Calu3 (cell line): ENCODE measurements around the gene STEAP1B. TPM values are rescaled to one million over a fixed set of nuclear protein-coding genes. Genes with fewer than 3 reads are reported as not detected.

Experiments
- BruUV-seq: library from RNA; stranded (reverse); fragments of 400-500 nt; replicated peaks from 2 replicates; lab custom pipeline; 2021; lab: Mats Ljungman, UMichigan
- CTCF ChIA-PET: fragments of 300-600 bp; sonication (Branson Sonifier 250); formaldehyde crosslinking; loops from one replicate; lab custom pipeline; 2022; ENCODE audit warnings: antibody characterized with exemption; lab: Charles Lee
- DNase-seq: peaks from one replicate; pipeline ENCODE4 v3.0.0; 2022
- H3K27ac Mint-ChIP-seq: one replicate; pipeline ENCODE4 v1.8.0; 2022; ENCODE audit warnings: mixed read lengths; ENCODE audit not compliant: unreplicated experiment
- H3K27me3 Mint-ChIP-seq: one replicate; pipeline ENCODE4 v1.8.0; 2022; ENCODE audit warnings: mixed read lengths; ENCODE audit not compliant: unreplicated experiment
- H3K36me3 Mint-ChIP-seq: one replicate; pipeline ENCODE4 v1.8.0; 2022; ENCODE audit warnings: mild to moderate bottlenecking, moderate library complexity, mixed read lengths; ENCODE audit not compliant: insufficient read depth, unreplicated experiment
- H3K4me1 Mint-ChIP-seq: one replicate; pipeline ENCODE4 v1.8.0; 2022; ENCODE audit warnings: mild to moderate bottlenecking, low read depth, mixed read lengths; ENCODE audit not compliant: unreplicated experiment
- H3K4me3 Mint-ChIP-seq: one replicate; pipeline ENCODE4 v1.8.0; 2022; ENCODE audit warnings: mild to moderate bottlenecking, low read depth, moderate library complexity, mixed read lengths; ENCODE audit not compliant: unreplicated experiment
- H3K9me3 Mint-ChIP-seq: one replicate; pipeline ENCODE4 v1.8.0; 2022; ENCODE audit warnings: low read depth, mixed read lengths; ENCODE audit not compliant: unreplicated experiment
- CTCF ChIP-seq: fragments of 200-600 bp; IDR thresholded peaks from one replicate; pipeline ENCODE4 v1.8.0; 2022; ENCODE audit warnings: antibody characterized with exemption; ENCODE audit not compliant: unreplicated experiment
- intact Hi-C: fragments of 100-400 bp; cut with micrococcal nuclease; formaldehyde crosslinking; loops from one replicate; pipeline ENCODE4 v1.10.0; 2022; ENCODE audit not compliant: unreplicated experiment
- total RNA-seq: library from RNA; stranded (reverse); gene quantifications from 2 replicates; pipeline ENCODE4 v1.2.3, GENCODE V29; 2022

STEAP1B gene
- total RNA-seq, 1 experiment from 2014 or later = 2.6 TPM

DNA sequence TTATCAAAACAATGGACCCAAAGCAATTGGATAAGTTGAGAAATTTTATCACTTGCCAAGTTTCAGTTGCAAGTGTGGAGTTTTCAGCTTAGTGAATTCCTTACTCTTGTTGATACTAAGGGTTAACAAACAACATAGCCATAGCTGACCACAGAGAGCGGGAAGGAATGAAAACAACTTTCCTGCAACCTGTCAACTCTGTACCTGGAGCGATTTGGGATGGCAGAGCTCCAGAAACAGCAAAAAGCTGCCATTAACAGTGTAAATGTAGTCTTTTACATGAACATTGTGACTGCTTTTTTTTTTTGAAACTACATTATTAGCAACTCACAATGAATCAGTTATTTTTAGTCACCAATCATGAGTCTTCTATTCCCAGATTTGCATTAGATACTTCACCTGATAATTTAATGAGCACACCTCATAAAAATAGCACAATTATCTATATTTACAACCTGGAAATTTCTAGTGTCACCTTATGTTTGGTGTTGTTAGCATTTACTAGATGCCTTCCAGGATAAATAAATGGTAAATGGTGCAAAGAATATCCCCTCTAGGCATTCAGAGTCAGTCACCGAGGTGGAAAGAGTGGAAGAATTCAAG lies 95.5 kb downstream of the STEAP1B start:
- DNase-seq = no peak
- CTCF ChIA-PET = no interaction called here
- intact Hi-C loops = no loop called here
- Mint-ChIP-seq H3K4me1 (peaks cover 21% of the 10 kb centered on the region), H3K9me3 (peaks cover 3% of the 10 kb centered on the region), H3K27ac (no peak overlapping the region), H3K4me3 (no peak overlapping the region), H3K27me3 (no peaks in the 10 kb centered on the region), H3K36me3 (peaks cover 4% of the 10 kb centered on the region)
- BruUV-seq = no TSS peak
- TF ChIP-seq CTCF = no peak

DNA sequence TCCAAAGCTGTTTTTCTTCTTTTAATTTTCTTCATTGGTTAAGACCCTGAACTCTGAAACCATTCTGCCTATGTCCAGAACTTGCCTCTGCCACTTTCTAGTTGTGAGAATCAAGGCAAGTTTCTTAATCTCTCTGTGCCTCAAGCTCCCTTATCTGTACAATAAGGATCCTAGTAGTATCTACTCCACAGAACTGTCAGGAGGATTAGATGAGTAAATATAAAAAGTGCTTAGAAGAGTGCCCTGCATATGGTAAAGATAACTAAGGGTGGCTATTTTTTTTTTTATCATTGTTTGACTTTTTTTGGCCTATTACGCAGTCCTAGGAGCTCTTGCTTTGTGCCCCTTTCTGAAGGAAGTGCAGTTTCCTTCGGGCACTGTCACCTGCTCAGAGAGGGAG lies 96.6 kb downstream of the STEAP1B start:
- peaks cover 4% of the 10 kb centered on the region for H3K36me3 Mint-ChIP-seq
- intact Hi-C loops = no loop called here
- BruUV-seq = no TSS peak
- no peak for TF ChIP-seq CTCF
- no peak for DNase-seq
- peaks cover 3% of the 10 kb centered on the region for H3K9me3 Mint-ChIP-seq
- CTCF ChIA-PET = no interaction called here
- H3K27me3 Mint-ChIP-seq = no peaks in the 10 kb centered on the region
- H3K27ac Mint-ChIP-seq = no peak overlapping the region
- no peak overlapping the region for H3K4me3 Mint-ChIP-seq
- peaks cover 22% of the 10 kb centered on the region for H3K4me1 Mint-ChIP-seq

GRCh38 chr7:22402250-22402649 lies 97.7 kb downstream of the STEAP1B start:
- CTCF ChIA-PET = interaction anchor here (0.6 to 1.5 kb wide), 8 partner anchors 12 to 292 kb away, joined by 3 to 5 read pairs (median 3); no protein-coding TSS in a partner anchor
- peaks cover 4% of the 10 kb centered on the region for H3K36me3 Mint-ChIP-seq
- no peak overlapping the region for H3K4me3 Mint-ChIP-seq
- DNase-seq = no peak
- H3K27me3 Mint-ChIP-seq = no peaks in the 10 kb centered on the region
- no TSS peak for BruUV-seq
- peaks cover 22% of the 10 kb centered on the region for H3K4me1 Mint-ChIP-seq
- peaks cover 1% of the 10 kb centered on the region for H3K9me3 Mint-ChIP-seq
- H3K27ac Mint-ChIP-seq = no peak overlapping the region
- intact Hi-C loops = no loop called here
- no peak for TF ChIP-seq CTCF

DNA sequence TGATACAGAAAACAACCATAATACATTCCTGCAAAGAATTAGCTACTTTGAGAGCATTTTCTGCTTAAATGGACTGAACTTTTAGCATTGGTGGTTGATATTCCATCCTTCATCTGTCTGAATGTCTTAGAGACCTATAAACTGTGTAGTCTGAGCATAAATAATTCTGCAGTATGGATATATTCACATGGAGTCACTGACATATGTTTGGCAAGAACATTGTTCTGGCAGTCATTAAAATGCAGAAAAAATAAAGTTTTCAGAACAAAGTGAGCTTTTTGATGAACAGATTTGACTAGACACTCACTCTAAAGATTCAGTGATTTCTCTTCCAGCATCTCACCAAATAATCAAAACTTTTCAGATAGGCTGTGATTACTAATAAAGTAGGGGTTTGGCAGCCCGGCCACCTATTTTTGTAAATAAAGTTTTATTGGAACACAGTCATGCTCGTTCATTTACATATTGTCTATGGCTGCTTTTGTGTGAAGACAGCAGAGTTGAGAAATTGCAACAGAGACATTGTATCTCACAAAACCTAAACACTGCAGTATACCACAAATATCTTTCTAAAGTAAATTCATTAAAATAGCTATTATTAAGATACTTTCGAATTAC lies 98.9 kb downstream of the STEAP1B start:
- BruUV-seq = no TSS peak
- H3K36me3 Mint-ChIP-seq = peaks cover 4% of the 10 kb centered on the region
- peaks cover 22% of the 10 kb centered on the region for H3K4me1 Mint-ChIP-seq
- no peaks in the 10 kb centered on the region for H3K27me3 Mint-ChIP-seq
- intact Hi-C loops = loop anchor here (1.0 kb wide), 1 partner anchor 43 kb away; no protein-coding TSS in a partner anchor
- no peak overlapping the region for H3K27ac Mint-ChIP-seq
- H3K9me3 Mint-ChIP-seq = no peaks in the 10 kb centered on the region
- DNase-seq = no peak
- CTCF ChIA-PET = interaction anchor here (0.8 to 1.5 kb wide), 9 partner anchors 11 to 291 kb away, joined by 3 to 5 read pairs (median 3); no protein-coding TSS in a partner anchor
- TF ChIP-seq CTCF = no peak
- H3K4me3 Mint-ChIP-seq = no peak overlapping the region
